Mesodermal cell (in vitro differentiated cells): ENCODE measurements around the gene ZNF805.

ENCODE experiments used
- H3K27ac ChIP-seq: 2 replicates; pipeline ENCODE4 v1.7.0; 2013; ENCODE audit warnings: mild to moderate bottlenecking, low read depth, low read length, moderate library complexity; ENCODE audit not compliant: severe bottlenecking
- H3K36me3 ChIP-seq: 2 replicates; pipeline ENCODE4 v1.7.1; 2013; ENCODE audit warnings: mild to moderate bottlenecking, low read length, moderate library complexity; ENCODE audit not compliant: control insufficient read depth, insufficient read depth
- H3K4me1 ChIP-seq: one replicate; pipeline ENCODE4 v1.7.1; 2013; ENCODE audit warnings: mild to moderate bottlenecking, low read length; ENCODE audit not compliant: insufficient read depth, control insufficient read depth, poor library complexity, severe bottlenecking
- H3K4me3 ChIP-seq: 2 replicates; pipeline ENCODE4 v1.7.0; 2013; ENCODE audit warnings: low read length, control low read depth, mild to moderate bottlenecking; ENCODE audit not compliant: insufficient read depth, poor library complexity, severe bottlenecking; ENCODE audit errors: extremely low read depth
- H3K9me3 ChIP-seq: 2 replicates; pipeline ENCODE4 v1.7.1; 2013; ENCODE audit warnings: mild to moderate bottlenecking, low read length, moderate library complexity; ENCODE audit not compliant: control insufficient read depth
- WGBS, 2 experiments: methylation state at CpG; one replicate each; pipeline ENCODE4 v1.1.5; 2013; ENCODE audit warnings: missing lambda C conversion rate in 2 of 2; ENCODE audit not compliant: insufficient coverage in 2 of 2; 5-methylcytosine and 5-hydroxymethylcytosine counted together

The ZNF805 gene

DNA sequence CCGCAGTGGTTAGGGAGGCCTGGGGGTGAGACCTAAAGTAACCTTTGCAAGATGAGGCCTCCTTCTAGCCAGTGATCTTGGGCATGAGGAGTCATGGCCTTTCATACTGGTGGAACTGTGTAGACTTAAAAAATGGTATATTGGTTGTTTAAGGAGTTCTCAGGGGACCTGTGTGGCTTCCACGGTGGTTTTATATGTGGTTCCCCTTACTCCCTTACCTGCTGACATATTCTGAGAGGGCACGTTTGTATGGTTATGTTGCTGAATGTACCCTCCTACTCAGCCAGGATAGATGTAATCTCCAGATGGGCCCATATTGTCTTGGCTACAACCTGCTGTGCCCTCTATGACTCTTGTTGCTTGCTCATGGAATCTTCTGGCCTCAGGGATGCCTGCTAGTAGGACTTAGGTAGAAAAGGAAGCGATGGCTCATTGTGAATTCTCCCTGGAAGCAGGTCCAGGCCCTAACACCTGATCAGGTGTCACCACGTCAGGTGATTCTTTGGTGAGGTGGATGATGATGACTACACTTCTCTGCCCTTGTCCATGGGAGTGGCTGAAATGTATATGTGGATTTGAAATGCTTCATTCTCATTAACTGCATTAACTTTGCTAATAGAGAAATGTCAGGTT is 41.7 kb downstream of the ZNF805 start:
- H3K4me3 ChIP-seq: peak overlapping the region; percentile 91
- peaks cover 23% of the 10 kb centered on the region for H3K4me1 ChIP-seq
- H3K9me3 ChIP-seq: no peaks in the 10 kb centered on the region
- H3K36me3 ChIP-seq: peaks cover 51% of the 10 kb centered on the region
- H3K27ac ChIP-seq: no peak overlapping the region
- WGBS, 2 experiments: 94 to 100% methylated on average over 2 of the region's 5 CpGs

- Histone ChIP-seq H3K36me3 (peaks cover 98% of the 10 kb centered on the region), H3K4me3 (no peak overlapping the region), H3K4me1 (peaks cover 4% of the 10 kb centered on the region), H3K9me3 (peaks cover 5% of the 10 kb centered on the region), H3K27ac (no peak overlapping the region)
- 92 to 100% methylated on average over 2 of the region's 4 CpGs for WGBS, 2 experiments
Measured at GRCh38 chr19:57288373-57288772, 47.9 kb downstream of the ZNF805 start.

DNA sequence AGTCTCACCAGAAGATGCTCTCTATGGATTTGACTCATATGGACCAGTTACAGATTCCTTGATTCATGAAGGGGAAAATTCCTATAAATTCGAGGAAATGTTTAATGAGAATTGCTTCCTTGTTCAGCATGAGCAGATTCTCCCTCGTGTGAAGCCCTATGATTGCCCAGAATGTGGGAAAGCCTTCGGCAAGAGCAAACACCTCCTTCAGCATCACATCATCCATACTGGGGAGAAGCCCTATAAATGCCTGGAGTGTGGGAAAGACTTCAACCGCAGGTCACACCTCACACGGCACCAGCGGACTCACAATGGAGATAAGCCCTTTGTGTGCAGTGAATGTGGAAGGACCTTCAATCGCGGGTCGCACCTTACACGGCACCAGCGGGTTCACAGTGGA is 50.5 kb downstream of the ZNF805 start:
- 96 to 98% methylated on average over 9 to 10 of the region's 11 CpGs for WGBS, 2 experiments
- no peaks in the 10 kb centered on the region for H3K4me1 ChIP-seq
- H3K27ac ChIP-seq: no peak overlapping the region
- H3K9me3 ChIP-seq: peaks cover 14% of the 10 kb centered on the region
- peaks cover 94% of the 10 kb centered on the region for H3K36me3 ChIP-seq
- no peak overlapping the region for H3K4me3 ChIP-seq

- H3K4me1 ChIP-seq: no peaks in the 10 kb centered on the region
- no peak overlapping the region for H3K27ac ChIP-seq
- WGBS, 2 experiments: 100% methylated on average over 1 of the region's 1 CpG; no CpG with 5 or more reads in 1 of the 2 experiments
- peaks cover 14% of the 10 kb centered on the region for H3K9me3 ChIP-seq
- no peak overlapping the region for H3K4me3 ChIP-seq
- H3K36me3 ChIP-seq: peaks cover 92% of the 10 kb centered on the region
Measured at GRCh38 chr19:57292547-57292946, 52.1 kb downstream of the ZNF805 start.

DNA sequence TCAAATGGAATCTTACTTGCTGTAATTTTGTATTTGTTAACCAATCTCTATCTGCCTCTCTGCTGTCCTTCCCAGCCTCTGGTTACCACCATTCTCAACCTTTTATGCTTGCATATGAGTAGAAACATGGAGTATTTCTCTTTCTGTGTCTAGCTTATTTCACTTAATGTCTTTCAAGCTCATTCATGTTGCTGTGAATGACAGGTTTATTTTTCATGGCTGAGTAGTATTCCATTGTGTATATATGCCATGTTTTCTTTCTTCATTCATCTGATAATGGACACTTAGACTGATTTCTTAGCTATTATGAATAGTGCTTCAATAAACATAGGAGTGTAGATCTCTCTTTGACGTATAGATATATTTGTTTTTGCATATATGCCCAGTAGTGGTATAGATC is 53.3 kb downstream of the ZNF805 start:
- Histone ChIP-seq H3K27ac (no peak overlapping the region), H3K4me1 (no peaks in the 10 kb centered on the region), H3K36me3 (peaks cover 83% of the 10 kb centered on the region), H3K4me3 (no peak overlapping the region), H3K9me3 (peaks cover 14% of the 10 kb centered on the region)
- WGBS, 2 experiments: 100% methylated on average over 1 of the region's 1 CpG; no CpG with 5 or more reads in 1 of the 2 experiments

DNA sequence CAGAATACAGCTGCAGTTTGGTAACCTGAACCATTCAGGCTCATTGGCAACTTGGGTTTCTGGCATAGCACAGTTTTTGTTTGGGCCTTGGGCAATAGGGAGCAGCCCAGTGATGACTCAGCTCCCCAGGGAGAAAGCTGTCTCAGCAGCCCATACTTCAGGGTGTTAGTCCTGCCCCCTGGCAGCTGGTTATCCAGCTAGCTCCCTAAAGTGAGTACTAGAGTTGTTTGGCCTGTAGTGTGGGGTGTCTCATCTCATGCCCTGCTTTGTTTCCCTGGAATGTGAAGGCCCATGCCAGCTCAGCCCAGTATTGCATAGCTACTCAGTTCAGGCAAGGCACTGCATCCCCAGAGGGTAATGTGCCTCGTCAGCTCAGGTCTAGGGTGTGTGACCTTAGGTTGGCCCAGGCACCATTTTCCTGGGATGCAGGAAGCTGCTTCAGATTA is 61.6 kb downstream of the ZNF805 start:
- H3K27ac ChIP-seq: no peak overlapping the region
- 100% methylated on average over 1 of the region's 1 CpG for WGBS, 2 experiments
- no peak overlapping the region for H3K4me3 ChIP-seq
- no peaks in the 10 kb centered on the region for H3K4me1 ChIP-seq
- no peaks in the 10 kb centered on the region for H3K9me3 ChIP-seq
- H3K36me3 ChIP-seq: peaks cover 75% of the 10 kb centered on the region

GRCh38 chr19:57302727-57303401 is 62.4 kb downstream of the ZNF805 start:
- Histone ChIP-seq H3K4me1 (no peaks in the 10 kb centered on the region), H3K4me3 (no peak overlapping the region), H3K36me3 (peaks cover 70% of the 10 kb centered on the region), H3K27ac (no peak overlapping the region), H3K9me3 (no peaks in the 10 kb centered on the region)
- 78 to 84% methylated on average over 6 to 7 of the region's 7 CpGs for WGBS, 2 experiments
